Astrocyte (in vitro differentiated cells and primary cell): ENCODE results near the gene SUSD4.

Experiments
- CTCF ChIP-seq: IDR thresholded peaks from 2 replicates; pipeline ENCODE4 v1.5.1; 2011; ENCODE audit warnings: low read depth, mild to moderate bottlenecking, inconsistent platforms, low read length, moderate library complexity; ENCODE audit not compliant: insufficient read depth
- EZH2 ChIP-seq: IDR thresholded peaks from 2 replicates; pipeline ENCODE4 v1.6.1; 2012; ENCODE audit warnings: mild to moderate bottlenecking, low read length, inconsistent platforms; ENCODE audit not compliant: insufficient read depth

- TF ChIP-seq CTCF (no peak), EZH2 (no peak)
These were observed 134.2 kb downstream of the SUSD4 start for GRCh38 chr1:223229756-223230155.
